ENCODE measurements around the gene GCN1. TPM values are rescaled to one million over a fixed set of nuclear protein-coding genes. Genes with fewer than 3 reads are reported as not detected.
A peak's percentile ranks its signal among the peaks of the same experiment; 100 is the strongest.

GCN1 gene
- total RNA-seq, 1 experiment from 2014 or later: 88.6 TPM

DNA sequence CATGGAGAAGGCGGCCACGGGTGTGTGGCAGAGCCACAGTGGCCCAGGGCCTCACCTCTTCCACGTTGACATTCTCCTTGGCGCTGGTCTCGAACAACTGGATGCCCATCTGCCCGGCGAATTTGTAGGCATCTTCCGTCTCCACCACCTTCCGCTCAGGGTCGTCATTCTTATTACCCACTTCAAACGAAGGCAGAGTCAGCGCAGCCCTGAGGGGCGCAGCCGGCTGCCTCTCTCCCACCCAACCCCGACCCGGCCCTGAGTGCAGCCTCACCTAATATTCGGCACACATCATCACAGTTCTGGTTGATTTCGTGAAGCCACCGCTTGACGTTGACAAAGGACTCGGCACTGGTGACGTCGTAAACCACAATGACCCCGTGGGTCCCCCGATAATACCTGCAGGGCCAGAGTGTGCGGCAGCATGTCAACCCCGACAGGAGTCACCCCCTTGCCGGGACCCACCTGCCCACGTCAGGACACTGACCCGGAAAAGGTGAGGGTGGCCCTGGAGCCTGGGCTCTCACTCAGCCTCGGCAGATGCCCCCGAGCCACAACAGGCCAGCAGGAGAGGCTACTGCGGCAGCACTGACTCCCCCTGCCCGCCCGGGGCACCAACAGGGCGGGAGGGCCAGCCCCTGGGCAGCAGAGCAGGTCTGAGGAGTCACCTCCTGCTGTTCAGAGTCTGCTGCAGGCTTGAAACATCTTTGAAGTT lies 95.6 kb downstream of the GCN1 start:
- DNase-seq (ENCODE audit: extremely low read depth, low read depth): no peak

- no peak for DNase-seq (ENCODE audit: extremely low read depth, low read depth)
Measured at GRCh38 chr12:120096671-120097202, 97.8 kb downstream of the GCN1 start.

GRCh38 chr12:120095736-120096135 lies 98.8 kb downstream of the GCN1 start:
- no peak for DNase-seq (ENCODE audit: extremely low read depth, low read depth)

DNA sequence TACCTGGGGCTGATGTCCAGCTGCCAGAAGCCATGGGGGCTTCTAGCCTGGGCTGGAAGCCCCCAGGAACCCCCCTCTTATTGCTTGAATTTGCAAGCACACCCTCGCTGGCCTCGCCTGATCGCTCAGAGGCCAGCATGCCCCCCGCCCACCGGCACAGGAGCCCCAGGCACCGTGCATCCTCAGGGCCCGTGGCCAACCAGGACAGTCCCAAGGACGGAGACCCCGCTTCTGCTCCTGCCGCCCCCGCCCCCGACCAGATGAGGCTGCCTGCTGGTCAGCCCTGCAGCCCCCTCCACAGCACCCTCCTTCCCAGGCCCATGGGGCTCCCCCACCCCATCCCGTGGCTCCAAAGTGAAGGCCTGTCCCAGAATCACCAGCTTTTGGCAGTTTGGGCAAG lies 99.2 kb downstream of the GCN1 start:
- no peak for DNase-seq (ENCODE audit: extremely low read depth, low read depth)

- DNase-seq (ENCODE audit: extremely low read depth, low read depth): no peak
Measured at GRCh38 chr12:120094485-120094884, 100.0 kb downstream of the GCN1 start.

- DNase-seq (ENCODE audit: extremely low read depth, low read depth): no peak
Measured at GRCh38 chr12:120093592-120094355, 100.7 kb downstream of the GCN1 start.

DNA sequence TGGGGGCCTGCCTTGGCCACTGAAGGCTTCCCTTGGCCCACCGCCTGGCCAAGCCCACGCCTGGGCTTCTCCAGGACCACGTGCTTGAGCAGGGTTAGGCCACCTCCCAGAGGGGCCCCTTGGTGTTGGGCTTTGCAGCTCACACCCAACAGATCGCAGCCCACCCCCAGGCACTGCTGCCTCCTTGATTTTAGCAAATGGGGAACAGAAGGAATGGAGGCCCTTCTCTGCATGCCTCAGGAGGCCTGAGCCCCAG lies 101.3 kb downstream of the GCN1 start:
- no peak for DNase-seq (ENCODE audit: extremely low read depth, low read depth)

GRCh38 chr12:120092551-120093335 lies 101.8 kb downstream of the GCN1 start:
- no peak for DNase-seq (ENCODE audit: extremely low read depth, low read depth)

- no peak for DNase-seq (ENCODE audit: extremely low read depth, low read depth)
Measured at GRCh38 chr12:120091371-120092090, 103.0 kb downstream of the GCN1 start.

- DNase-seq (ENCODE audit: extremely low read depth, low read depth): no peak
Measured at GRCh38 chr12:120090626-120091295, 103.8 kb downstream of the GCN1 start.

GRCh38 chr12:120090206-120090605 lies 104.3 kb downstream of the GCN1 start:
- DNase-seq (ENCODE audit: extremely low read depth, low read depth): no peak

DNA sequence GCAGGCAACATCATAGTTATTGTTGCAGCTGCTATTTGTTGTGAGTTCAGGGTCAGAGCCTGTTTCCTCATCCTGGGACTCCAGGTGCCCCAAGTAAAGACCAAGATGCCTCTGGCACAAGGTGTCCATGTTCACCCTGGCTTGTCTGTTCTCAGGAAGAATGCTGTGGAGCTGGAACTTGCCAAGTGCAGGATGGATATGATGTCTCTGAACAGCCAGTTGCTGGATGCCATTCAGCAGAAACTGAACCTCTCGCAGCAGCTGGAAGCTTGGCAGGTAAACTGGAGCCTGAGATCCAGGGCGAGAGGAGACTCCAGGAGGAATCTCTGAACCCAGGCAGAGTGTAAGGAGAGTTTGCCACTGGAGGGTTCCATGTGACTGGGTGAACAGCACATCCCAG lies 104.7 kb downstream of the GCN1 start:
- DNase-seq (ENCODE audit: extremely low read depth, low read depth): no peak

DNA sequence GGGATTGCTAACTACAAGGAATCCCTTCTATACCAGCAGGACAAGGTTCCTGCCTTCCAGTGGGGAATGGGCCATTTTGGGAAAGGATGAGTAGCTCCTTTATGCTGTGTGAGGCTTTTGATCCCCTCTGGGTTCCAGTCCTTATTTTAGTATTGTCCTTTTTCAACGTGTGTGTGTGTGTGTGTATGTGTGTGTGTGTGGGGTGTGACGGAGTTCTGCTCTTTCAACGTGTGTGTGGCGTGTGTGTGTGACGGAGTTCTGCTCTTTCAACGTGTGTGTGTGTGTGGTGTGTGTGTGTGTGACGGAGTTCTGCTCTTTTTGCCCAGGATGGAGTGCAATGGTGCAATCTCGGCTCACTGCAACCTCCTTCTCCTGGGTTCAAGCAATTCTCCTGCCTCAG lies 105.4 kb downstream of the GCN1 start:
- no peak for DNase-seq (ENCODE audit: extremely low read depth, low read depth)

GRCh38 chr12:120086801-120087621 lies 107.5 kb downstream of the GCN1 start:
- DNase-seq (ENCODE audit: extremely low read depth, low read depth): peak; percentile 99

GRCh38 chr12:120085920-120086645 lies 108.4 kb downstream of the GCN1 start:
- no peak for DNase-seq (ENCODE audit: extremely low read depth, low read depth)

- DNase-seq (ENCODE audit: extremely low read depth, low read depth): no peak
Measured at GRCh38 chr12:120081641-120082040, 112.9 kb downstream of the GCN1 start.

- DNase-seq (ENCODE audit: extremely low read depth, low read depth): peak; percentile 45
Measured at GRCh38 chr12:120079411-120080400, 114.8 kb downstream of the GCN1 start.

All from NCI-H460 (cell line).